CD4-positive, CD25-positive, alpha-beta regulatory T cell (primary cell): ENCODE results near the gene GIT2. TPM values are rescaled to one million over a fixed set of nuclear protein-coding genes. Genes with fewer than 3 reads are reported as not detected.

Experiments
- ATAC-seq, 2 donors: fragments of 150-1000 bp; cut with Tn5 transposase; one replicate each; pipeline ENCODE4 v1.10.0; 2021; ENCODE audit warnings: low read depth in 2 of 2, moderate number of reproducible peaks in 2 of 2, moderate library complexity in 1 of 2
- DNase-seq, 3 donors: peaks; one replicate each; pipeline versions ENCODE4 v3.0.0 to v3.0.0-alpha.2; 2012 to 2022; ENCODE audit warnings: mixed read lengths in 1 of 3
- H3K27ac ChIP-seq: one replicate; pipeline ENCODE4 v1.7.0; 2013; ENCODE audit warnings: mild to moderate bottlenecking, low read length; ENCODE audit not compliant: insufficient read depth, poor library complexity, severe bottlenecking
- H3K27me3 ChIP-seq: one replicate; pipeline ENCODE4 v1.7.0; 2013; ENCODE audit warnings: low read length; ENCODE audit not compliant: control insufficient read depth, insufficient read depth
- H3K36me3 ChIP-seq: one replicate; pipeline ENCODE4 v1.7.0; 2013; ENCODE audit warnings: mild to moderate bottlenecking, low read length, moderate library complexity; ENCODE audit not compliant: control insufficient read depth, insufficient read depth
- H3K4me1 ChIP-seq: 2 replicates; pipeline ENCODE4 v1.7.0; 2013; ENCODE audit warnings: mild to moderate bottlenecking, low read length; ENCODE audit not compliant: insufficient read depth, control insufficient read depth, poor library complexity, severe bottlenecking
- H3K4me3 ChIP-seq: one replicate; pipeline ENCODE4 v1.7.0; 2013; ENCODE audit warnings: low read depth, mild to moderate bottlenecking, low read length, moderate library complexity
- H3K9me3 ChIP-seq, 2 experiments: 1 replicate in 1 of 2; 2 replicates in 1 of 2; pipeline ENCODE4 v1.7.0; 2013; ENCODE audit warnings: low read length in 2 of 2, mild to moderate bottlenecking in 1 of 2, moderate library complexity in 1 of 2; ENCODE audit not compliant: control insufficient read depth in 2 of 2
- H3K27ac Mint-ChIP-seq, 3 donors: one replicate each; pipeline ENCODE4 v1.8.0; 2020 to 2022; ENCODE audit warnings: mild to moderate bottlenecking in 3 of 3, mixed read lengths in 3 of 3, moderate library complexity in 2 of 3
- H3K27me3 Mint-ChIP-seq: one replicate; pipeline ENCODE4 v1.8.0; 2022; ENCODE audit warnings: mild to moderate bottlenecking, mixed read lengths
- H3K36me3 Mint-ChIP-seq: one replicate; pipeline ENCODE4 v1.8.0; 2020; ENCODE audit warnings: mixed read lengths
- H3K4me1 Mint-ChIP-seq, 4 donors: one replicate each; pipeline ENCODE4 v1.8.0; 2020 to 2022; ENCODE audit warnings: mixed read lengths in 4 of 4, mild to moderate bottlenecking in 1 of 4
- H3K4me3 Mint-ChIP-seq, 4 donors: one replicate each; pipeline ENCODE4 v1.8.0; 2020 to 2022; ENCODE audit warnings: mild to moderate bottlenecking in 4 of 4, mixed read lengths in 4 of 4, moderate library complexity in 3 of 4
- H3K9me3 Mint-ChIP-seq, 7 donors: one replicate each; pipeline ENCODE4 v1.8.0; 2020 to 2022; ENCODE audit warnings: mixed read lengths in 7 of 7, mild to moderate bottlenecking in 3 of 7, moderate library complexity in 2 of 7
- polyA plus RNA-seq, 4 donors: library from polyadenylated mRNA; unstranded; fragments of 300-500 nt; fragmentation: Illumina TruSeq; gene quantifications; one replicate each; pipeline ENCODE4 v1.2.3, GENCODE V29; 2021
- total RNA-seq: library from RNA; stranded (reverse); gene quantifications from one replicate; pipeline ENCODE4 v1.2.3, GENCODE V29; 2022

GIT2 gene
- total and polyA plus RNA-seq, 5 donors from 2014 or later: 79.0 to 95.3 (median 81.7) TPM

GRCh38 chr12:109951136-109951535 is 45.0 kb downstream of the GIT2 start:
- H3K4me3 Mint-ChIP-seq: no peak overlapping the region
- Histone ChIP-seq H3K4me3 (no peak overlapping the region), H3K27me3 (no peaks in the 10 kb centered on the region), H3K36me3 (peaks cover 88% of the 10 kb centered on the region), H3K4me1 (no peaks in the 10 kb centered on the region), H3K9me3 (no peaks in the 10 kb centered on the region), H3K27ac (no peak overlapping the region)
- H3K27me3 Mint-ChIP-seq: no peaks in the 10 kb centered on the region
- H3K36me3 Mint-ChIP-seq: peaks cover 58% of the 10 kb centered on the region
- peak overlapping the region in 2 of 3 donors; percentile 0 to 7 for H3K27ac Mint-ChIP-seq
- no peaks in the 10 kb centered on the region for H3K9me3 Mint-ChIP-seq
- DNase-seq (no peak), ATAC-seq (no peak)
- H3K4me1 Mint-ChIP-seq: peaks cover 0 to 29% (median 13%) of the 10 kb centered on the region in 4 donors

DNA sequence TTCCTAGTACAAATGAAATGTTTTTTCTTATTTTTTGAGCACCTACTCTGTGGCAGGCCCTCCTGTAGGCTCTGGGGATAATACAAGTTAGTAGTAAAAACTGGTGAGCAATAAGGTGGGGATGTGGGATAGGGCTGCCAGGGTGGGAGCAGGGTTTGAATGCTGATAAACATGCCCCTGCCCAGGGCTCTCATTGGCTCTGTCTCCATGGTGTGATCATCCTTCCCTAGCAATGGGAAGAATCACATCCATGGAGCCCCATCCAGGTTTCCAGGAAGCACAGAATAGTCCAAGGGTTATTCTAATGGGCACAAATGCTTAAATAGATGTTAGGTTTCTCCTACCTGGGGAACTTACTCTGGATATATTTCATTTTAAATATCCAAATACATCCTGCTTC is 45.5 kb downstream of the GIT2 start:
- H3K36me3 Mint-ChIP-seq: peaks cover 58% of the 10 kb centered on the region
- H3K9me3 Mint-ChIP-seq: no peaks in the 10 kb centered on the region
- no peak overlapping the region for H3K27ac ChIP-seq

DNA sequence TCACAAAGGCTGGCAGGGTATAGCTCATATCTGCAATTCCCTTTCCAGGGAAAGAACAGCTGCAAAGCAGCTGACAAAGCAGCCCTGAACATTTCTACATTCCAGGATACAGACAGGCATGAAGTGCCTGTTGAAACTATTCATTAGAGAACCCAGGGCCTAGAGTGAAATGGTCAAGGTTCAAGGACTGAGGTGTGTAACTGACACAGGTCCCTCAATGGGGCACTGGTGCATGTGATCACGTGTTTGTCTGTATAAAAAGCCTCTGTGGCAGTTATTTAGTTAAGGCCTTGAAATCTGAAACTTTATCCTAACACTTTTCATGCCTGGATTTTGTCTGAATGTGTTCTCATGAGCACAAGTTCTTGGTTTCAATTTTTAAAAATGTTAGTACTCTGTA is 47.1 kb downstream of the GIT2 start:
- Mint-ChIP-seq H3K27ac (peak overlapping the region in 1 of 3 donors; percentile 48), H3K27me3 (no peaks in the 10 kb centered on the region), H3K4me3 (no peak overlapping the region), H3K9me3 (no peaks in the 10 kb centered on the region), H3K4me1 (peaks cover 5 to 29% (median 13%) of the 10 kb centered on the region in 4 donors), H3K36me3 (peaks cover 64% of the 10 kb centered on the region)
- Histone ChIP-seq H3K4me3 (no peak overlapping the region), H3K36me3 (peaks cover 92% of the 10 kb centered on the region), H3K9me3 (no peaks in the 10 kb centered on the region), H3K4me1 (no peaks in the 10 kb centered on the region), H3K27ac (no peak overlapping the region), H3K27me3 (no peaks in the 10 kb centered on the region)
- no peak for DNase-seq
- no peak for ATAC-seq

More for the DNA sequence above, 45.5 kb downstream of the GIT2 start:
- Mint-ChIP-seq H3K27ac (peak overlapping the region in 1 of 3 donors; percentile 81), H3K4me1 (peaks cover 0 to 29% (median 13%) of the 10 kb centered on the region in 4 donors), H3K4me3 (no peak overlapping the region), H3K27me3 (no peaks in the 10 kb centered on the region)
- ATAC-seq (no peak), DNase-seq (no peak)
- H3K4me3 ChIP-seq: no peak overlapping the region
- peaks cover 87% of the 10 kb centered on the region for H3K36me3 ChIP-seq
- no peaks in the 10 kb centered on the region for H3K27me3 ChIP-seq
- no peaks in the 10 kb centered on the region for H3K9me3 ChIP-seq
- no peaks in the 10 kb centered on the region for H3K4me1 ChIP-seq

DNA sequence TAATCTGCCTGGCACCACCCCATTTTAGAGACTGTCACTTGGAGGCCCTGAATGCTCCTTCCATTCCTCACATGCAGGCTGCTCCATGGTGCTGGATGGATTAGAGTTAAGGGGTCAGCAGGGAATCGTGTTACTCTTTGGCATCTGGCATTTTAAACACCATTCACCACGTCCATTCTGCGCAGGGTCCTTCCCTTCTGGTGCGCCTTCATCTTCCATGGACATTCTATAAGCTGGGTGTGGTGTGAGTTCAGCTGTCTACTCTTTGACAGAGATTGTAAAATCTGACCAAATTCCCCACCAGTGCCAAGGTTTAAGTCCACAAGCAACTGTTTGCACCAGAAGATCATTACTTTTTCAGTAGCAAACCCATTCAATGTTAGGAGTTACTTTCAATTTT is 47.8 kb downstream of the GIT2 start:
- Mint-ChIP-seq H3K4me3 (no peak overlapping the region), H3K27ac (peak overlapping the region in 2 of 3 donors; percentile 45 to 72), H3K9me3 (no peaks in the 10 kb centered on the region), H3K4me1 (peaks cover 5 to 26% (median 13%) of the 10 kb centered on the region in 4 donors), H3K27me3 (no peaks in the 10 kb centered on the region), H3K36me3 (peaks cover 60% of the 10 kb centered on the region)
- ATAC-seq: no peak
- no peaks in the 10 kb centered on the region for H3K27me3 ChIP-seq
- H3K9me3 ChIP-seq: no peaks in the 10 kb centered on the region
- peaks cover 89% of the 10 kb centered on the region for H3K36me3 ChIP-seq
- H3K27ac ChIP-seq: no peak overlapping the region
- H3K4me3 ChIP-seq: no peak overlapping the region
- no peak for DNase-seq
- no peaks in the 10 kb centered on the region for H3K4me1 ChIP-seq

- no peak for DNase-seq
- H3K4me3 ChIP-seq: no peak overlapping the region
- no peak overlapping the region for H3K4me3 Mint-ChIP-seq
- H3K4me1 ChIP-seq: no peaks in the 10 kb centered on the region
- no peak for ATAC-seq
- H3K36me3 Mint-ChIP-seq: peaks cover 52% of the 10 kb centered on the region
- H3K27me3 ChIP-seq: no peaks in the 10 kb centered on the region
- H3K9me3 ChIP-seq: no peaks in the 10 kb centered on the region
- H3K27ac ChIP-seq: no peak overlapping the region
- no peaks in the 10 kb centered on the region for H3K9me3 Mint-ChIP-seq
- H3K27me3 Mint-ChIP-seq: no peaks in the 10 kb centered on the region
- H3K4me1 Mint-ChIP-seq: peaks cover 5 to 26% (median 14%) of the 10 kb centered on the region in 4 donors
- H3K27ac Mint-ChIP-seq: peak overlapping the region; percentile 46 to 81 (median 62)
- H3K36me3 ChIP-seq: peaks cover 84% of the 10 kb centered on the region
Observed at GRCh38 chr12:109947521-109947920, 48.6 kb downstream of the GIT2 start.

DNA sequence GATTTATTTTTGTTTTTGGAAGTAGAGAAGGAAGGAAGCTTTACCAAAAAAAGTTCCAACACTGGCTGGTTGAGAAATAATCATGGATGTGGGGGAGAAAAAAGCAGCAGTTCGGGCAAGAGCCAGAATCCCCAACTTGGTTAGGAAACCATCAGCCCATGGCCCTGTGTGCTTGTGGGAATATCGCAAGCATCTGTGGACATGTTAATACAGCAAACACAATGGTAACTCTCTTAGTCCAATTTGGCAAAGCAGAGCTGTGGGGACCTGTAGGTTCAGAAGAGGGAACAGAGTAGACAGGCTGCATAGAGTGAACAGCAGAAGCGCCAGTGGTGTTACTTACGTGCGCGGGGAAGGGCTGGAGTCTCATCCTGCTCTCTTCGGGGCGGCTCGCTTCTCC is 49.3 kb downstream of the GIT2 start:
- Histone ChIP-seq H3K36me3 (peaks cover 78% of the 10 kb centered on the region), H3K4me3 (no peak overlapping the region), H3K27ac (no peak overlapping the region), H3K9me3 (no peaks in the 10 kb centered on the region), H3K4me1 (no peaks in the 10 kb centered on the region), H3K27me3 (no peaks in the 10 kb centered on the region)
- Mint-ChIP-seq H3K27ac (peak overlapping the region; percentile 62 to 81 (median 81)), H3K9me3 (no peaks in the 10 kb centered on the region), H3K4me3 (peak overlapping the region in 1 of 4 donors; percentile 5), H3K4me1 (peaks cover 5 to 26% (median 14%) of the 10 kb centered on the region in 4 donors), H3K27me3 (no peaks in the 10 kb centered on the region), H3K36me3 (peaks cover 46% of the 10 kb centered on the region)
- DNase-seq (no peak), ATAC-seq (no peak)

- H3K4me3 Mint-ChIP-seq: peak overlapping the region in 1 of 4 donors; percentile 5
- Histone ChIP-seq H3K4me3 (no peak overlapping the region), H3K36me3 (peaks cover 73% of the 10 kb centered on the region), H3K9me3 (no peaks in the 10 kb centered on the region), H3K4me1 (no peaks in the 10 kb centered on the region), H3K27ac (no peak overlapping the region), H3K27me3 (no peaks in the 10 kb centered on the region)
- peaks cover 42% of the 10 kb centered on the region for H3K36me3 Mint-ChIP-seq
- DNase-seq (no peak), ATAC-seq (no peak)
- H3K4me1 Mint-ChIP-seq: peaks cover 5 to 26% (median 14%) of the 10 kb centered on the region in 4 donors
- H3K27ac Mint-ChIP-seq: peak overlapping the region; percentile 2 to 81 (median 81)
- H3K27me3 Mint-ChIP-seq: no peaks in the 10 kb centered on the region
- no peaks in the 10 kb centered on the region for H3K9me3 Mint-ChIP-seq
Observed at GRCh38 chr12:109946505-109946904, 49.7 kb downstream of the GIT2 start.

DNA sequence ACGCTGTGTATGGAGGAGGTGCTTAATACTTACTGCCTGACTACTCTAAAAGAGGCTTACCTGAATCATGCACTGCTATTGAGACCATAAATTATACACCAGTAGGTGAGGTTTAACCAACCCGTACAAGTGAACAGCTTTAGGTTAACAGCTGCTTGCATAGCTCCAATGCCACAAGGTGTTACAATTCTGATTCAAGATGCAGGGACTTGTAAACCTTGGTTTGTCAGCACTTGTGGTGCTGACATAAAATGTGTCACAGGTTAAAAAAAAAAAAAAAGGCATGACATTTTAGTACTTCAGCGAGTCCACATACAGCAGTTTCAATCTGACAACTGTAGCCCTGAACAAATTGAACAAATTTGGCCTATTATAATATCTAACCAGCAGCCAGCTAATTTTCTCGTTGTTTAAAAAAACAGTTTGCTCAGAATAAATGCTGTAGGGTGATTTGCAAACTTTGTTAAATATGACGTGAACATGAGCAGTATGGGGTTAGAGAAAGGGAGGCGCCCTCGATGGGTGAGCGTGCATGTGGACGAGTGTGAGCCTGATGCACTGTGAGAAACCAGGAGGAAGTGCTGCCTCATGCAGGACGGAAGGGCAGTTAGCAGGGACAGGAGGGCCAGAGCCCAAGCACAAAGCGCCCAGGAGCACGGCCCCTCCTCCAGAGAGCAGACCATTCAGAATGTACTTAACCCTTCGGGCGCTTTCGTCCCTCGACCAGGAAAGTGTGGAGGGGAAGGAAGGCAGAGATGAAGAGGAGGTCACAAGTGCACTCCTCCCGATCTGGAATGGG is 51.4 kb downstream of the GIT2 start:
- Histone ChIP-seq H3K4me1 (no peaks in the 10 kb centered on the region), H3K36me3 (peaks cover 58% of the 10 kb centered on the region), H3K27ac (no peak overlapping the region), H3K27me3 (no peaks in the 10 kb centered on the region), H3K9me3 (no peaks in the 10 kb centered on the region), H3K4me3 (no peak overlapping the region)
- DNase-seq (no peak), ATAC-seq (no peak)
- Mint-ChIP-seq H3K36me3 (peaks cover 29% of the 10 kb centered on the region), H3K9me3 (no peaks in the 10 kb centered on the region), H3K4me3 (no peak overlapping the region), H3K27me3 (no peaks in the 10 kb centered on the region), H3K27ac (peak overlapping the region in 2 of 3 donors; percentile 11 to 32), H3K4me1 (peaks cover 5 to 23% (median 14%) of the 10 kb centered on the region in 4 donors)
